Stimulated activated CD4-positive, alpha-beta T cell treated with anti-CD3 and anti-CD28 coated beads, Interleukin-2, amount 100 ng/mL, for 24 hours (primary cell): ENCODE results near the gene HOXA1.

Experiments used
- DNase-seq, 2 donors: peaks; one replicate each; pipeline ENCODE4 v3.0.0-alpha.2; 2020

HOXA1 gene

DNA sequence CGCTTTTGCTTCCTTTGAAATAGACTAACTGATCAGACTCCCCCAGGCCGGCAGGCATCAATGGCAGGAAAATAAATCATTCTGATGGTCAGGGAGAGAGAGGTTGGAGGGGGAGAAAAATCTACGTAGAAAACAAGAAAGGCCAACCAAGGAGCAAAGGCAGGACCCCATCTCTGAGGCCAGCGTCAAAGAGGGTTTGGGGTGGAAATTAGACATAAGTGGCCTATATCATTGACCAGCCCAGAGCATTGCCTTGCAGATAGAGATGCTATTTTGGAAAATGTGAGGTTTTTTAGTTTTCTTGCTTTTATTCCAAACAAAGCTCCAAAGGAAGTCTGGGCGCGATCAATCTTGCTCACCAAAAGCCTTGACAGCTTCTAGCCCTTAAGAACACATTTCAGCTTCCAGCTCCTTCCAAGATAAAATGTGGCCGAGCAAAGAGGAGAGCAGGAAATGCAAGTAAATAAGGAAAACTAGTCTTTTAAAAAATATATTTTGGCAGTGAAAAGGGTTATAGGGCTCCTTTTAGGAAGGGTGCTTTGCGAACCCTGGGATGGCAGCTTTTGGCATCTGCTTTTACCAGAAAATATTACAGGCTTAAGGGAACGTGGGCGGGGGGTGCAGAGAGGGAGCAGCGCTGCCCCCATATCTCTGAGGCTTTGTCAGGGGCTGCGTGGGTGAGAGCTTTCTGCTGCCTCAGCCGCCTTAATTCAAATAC, 8.7 kb upstream of the HOXA1 start:
- no peak for DNase-seq

DNA sequence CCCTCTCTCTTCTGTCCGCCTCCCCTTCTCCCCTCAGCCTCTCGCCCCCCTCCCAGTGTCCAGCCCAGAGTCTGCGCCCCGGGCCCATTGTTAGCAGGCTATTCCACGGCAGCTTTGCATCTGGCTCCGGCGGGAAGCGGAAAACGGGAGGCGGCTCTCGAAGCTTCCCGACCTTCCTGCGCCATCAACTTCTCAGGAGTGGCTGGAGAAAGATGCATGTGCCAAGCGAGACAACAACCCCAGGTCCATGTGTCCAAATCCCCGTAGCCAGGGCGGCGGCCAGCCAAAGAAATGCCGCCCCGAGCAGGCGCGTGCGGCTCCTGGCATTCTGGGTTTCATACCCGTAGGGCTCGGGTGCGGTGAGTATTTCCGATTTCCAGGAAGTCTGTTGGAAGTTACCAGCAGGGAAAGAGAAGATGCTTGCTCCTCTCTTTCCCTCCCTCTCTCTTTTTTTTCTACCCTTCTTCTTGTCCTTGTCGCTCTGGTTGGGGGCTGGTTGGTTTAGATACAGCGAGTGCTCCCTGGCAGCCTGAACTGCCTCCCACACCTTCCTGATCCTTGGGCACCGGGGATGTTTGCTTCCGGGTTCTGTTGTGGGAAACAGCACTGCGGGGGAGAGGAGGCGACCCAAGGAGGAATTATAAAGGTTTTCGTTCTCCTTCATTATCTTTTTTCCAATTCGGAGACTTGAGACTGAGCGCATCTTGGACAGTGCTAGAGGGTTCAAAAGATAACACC, 7.9 kb upstream of the HOXA1 start:
- DNase-seq, result no peak

DNA sequence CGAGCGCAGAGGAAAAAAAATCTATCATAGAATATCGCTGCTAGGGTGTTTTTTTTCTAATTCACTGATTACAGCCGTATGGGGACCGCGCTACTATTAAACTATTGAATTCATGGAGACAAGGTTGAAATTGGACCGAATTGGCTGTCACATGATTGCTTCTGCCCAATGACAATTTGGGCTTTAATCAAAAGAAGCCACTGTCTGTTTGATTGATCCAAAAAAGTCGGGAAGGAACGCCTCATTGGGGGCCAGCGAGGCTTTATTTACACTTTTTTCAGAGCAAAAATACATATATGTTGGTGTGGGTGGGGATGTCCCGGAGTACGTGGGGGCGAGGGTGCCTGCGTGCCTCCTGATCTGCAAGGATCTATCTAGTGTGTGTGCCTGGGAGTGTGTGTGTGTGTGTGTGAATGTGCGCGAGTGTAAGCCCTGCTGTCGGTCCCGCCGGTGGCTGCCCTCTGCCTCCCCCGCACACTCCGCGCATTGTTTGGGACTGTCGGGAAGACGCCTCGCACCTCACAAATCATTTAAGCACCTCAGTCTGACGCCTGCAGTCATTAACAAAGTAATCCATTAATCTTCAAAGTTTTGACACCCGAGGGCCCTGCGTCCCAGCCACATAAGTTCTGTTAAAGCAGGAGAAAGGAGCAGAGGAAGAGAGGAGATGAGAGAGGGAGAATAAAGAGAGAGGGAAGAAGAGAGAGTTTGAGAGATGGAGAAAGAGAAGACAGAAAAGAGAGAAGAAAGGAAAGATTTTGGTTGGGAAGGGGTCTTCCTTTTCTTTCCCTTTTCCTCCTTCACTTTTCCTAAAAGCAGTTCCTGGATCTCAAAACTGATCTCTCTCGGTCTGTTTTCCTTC, 7.0 kb upstream of the HOXA1 start, which contains the start of gene HOXA2:
Gene HOXA2 (minus strand): TSS at position 103 of the 862 bp plus-strand sequence. CDS start 183 bp downstream, outside the sequence.
- no peak for DNase-seq

DNA sequence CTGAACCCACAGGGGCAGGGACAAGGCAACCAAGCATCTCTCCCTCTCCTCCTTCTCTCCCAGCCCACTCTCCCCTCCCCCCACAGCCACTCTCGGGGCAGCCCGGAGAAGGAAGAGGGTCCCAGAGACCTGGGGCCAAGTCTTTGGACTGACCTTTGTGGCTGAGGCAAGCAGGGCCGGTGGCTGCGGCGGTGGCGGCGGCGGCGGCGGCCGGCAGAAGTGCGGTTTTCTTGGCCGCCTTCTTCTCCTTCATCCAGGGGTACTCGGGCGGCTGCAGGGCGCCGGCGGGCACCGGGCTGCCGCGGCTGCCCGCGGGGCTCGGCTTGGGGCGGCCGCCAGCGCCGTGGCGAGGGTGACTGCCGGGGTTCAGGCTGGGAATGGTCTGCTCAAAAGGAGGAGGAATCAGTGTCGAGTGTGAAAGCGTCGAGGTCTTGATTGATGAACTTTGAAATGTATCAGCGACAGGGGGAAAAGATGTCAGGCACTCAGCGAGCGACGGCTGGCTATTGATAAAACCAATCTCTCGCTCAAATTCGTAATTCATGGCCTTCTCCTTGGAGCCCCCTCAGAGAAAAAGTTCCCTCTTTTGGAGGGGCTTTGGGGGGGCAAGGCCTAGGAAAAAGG, 6.3 kb upstream of the HOXA1 start:
- no peak for DNase-seq

DNA sequence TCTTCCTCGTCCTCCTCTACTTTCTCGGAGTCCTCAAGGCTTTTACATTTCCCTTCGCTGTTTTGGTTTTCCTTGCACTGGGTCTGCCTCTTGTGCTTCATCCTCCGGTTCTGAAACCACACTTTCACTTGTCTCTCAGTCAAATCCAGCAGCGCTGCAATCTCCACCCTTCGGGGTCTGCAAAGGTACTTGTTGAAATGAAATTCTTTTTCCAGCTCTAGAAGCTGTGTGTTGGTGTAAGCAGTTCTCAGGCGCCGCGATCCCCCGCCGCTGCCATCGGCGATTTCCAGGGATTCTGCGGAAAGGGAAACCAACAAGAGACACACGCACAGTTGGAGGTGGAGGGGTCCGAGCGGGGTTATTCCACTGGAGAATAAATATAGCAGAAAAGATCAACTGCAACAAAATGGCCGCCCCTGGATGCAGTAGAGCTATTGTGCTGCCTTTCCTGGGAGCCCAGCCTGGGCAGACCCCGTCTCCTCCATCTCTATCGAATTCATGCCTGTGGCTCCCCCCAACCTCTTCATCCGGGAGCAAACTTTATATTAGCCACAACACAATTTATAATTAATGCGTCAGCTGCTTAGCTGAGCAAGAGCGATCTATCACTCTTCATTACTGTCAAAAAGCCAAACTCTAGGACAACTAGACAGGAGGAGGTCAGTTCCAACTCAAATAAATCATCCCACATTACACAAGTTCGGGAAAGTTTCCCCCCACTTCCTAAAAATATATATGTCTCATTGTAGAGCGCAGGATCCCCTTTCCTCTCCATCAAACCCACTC, 5.6 kb upstream of the HOXA1 start:
- DNase-seq, result no peak

DNA sequence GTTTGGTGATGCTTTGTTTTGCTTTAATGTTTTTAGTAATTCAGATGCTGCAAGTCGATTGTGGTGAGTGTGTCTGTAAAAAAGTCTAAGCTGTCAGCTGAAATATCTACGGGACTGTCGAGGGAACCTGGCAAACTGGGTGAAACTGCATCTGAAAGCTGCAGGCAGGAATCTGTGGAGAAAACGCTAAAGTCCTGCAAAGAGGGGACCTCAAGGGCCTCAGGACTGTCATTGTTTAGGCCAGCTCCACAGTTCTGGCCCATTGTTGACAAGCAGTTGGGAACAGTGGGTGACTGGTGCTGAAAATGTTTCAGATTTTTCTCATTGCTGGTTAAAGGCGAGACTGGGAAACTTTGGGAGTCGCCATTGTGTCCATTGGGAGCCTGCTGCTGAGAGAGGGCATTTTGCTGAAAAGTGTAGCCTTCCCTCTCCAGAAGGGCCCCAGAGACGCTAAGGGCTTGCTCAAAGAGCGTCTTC, 4.9 kb upstream of the HOXA1 start:
- DNase-seq, result no peak

DNA sequence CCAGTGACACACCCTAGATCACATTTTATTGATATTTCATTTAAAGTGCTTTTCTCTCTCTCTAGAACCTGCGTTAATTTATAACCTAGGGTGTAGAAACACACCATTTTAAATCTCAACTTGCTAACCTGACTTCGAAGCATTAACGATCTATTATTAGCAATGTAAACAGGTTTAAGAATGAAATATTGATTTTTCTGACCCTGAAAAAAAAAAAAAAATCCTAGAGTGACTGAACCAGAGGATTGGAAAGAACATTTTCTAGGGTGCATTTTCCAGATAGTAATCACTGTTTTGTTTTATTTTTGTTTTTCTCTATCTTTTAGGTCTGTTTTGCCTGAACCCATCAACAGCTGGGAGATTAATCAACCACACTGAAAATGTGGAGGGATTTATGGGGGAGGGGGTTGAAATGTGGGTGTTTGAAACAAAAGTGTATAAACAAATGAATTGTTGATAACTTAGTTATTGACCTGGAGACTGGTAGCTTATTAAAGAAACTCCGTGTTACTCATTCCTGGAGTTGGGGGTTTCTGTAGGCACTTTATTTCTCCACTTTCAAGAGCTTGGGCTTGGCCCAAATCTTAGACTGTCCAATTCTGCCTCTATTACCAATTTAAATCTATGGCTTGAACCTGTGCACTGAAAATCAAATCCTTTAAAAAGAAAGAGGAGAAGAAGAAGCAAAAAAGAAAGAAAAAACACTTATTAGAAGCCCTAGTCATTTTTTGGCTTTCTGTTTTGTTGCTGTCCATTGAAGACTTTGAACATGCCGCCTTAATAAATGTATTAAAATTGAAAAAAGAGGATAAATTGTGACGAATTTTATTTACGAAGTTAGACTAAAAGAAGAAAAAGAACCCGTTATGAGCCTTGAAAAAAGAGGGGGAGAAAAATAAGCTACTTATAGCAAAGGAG, 3.9 kb upstream of the HOXA1 start:
- DNase-seq, result no peak

DNA sequence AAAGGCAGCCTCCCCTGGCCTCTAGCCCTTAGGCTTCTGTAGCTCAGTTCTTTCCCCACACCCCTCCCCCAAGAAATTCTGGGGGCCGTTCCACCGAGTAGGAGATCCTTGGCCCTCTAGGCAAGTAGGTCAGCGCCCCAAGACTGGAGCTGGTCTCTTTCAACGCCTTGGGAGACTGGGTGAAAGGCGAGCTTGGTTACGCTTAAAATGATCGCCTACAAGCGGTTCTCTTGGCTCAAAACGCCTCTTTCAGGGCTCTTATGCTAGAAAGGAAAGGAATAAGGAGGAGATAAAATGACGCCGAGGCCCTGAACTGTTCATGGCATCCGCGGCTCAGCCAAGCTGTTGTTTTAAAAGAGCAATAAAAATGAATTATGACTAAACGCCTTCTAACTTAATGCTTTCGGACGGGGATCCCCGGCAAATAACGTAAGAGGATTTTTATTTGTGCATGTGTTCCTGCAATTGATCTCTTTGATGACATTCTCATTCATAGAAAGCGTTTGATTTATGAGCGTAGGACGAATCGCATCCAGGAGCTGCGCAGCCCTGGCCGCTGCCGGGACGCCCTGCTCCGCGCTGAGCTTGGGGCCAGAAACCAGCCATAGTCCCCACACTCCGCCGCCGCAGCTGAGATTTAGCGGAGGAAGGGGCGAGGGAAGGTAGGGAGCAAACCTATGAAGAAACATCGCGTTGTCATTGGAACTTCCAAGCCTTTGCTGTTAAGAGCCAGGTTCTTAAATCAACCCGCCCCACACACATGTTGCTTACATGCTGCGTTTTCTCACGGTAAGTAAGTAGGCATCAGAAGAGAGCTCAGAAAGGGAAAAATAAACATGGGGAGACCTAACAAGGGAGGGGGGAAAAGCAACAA, 3.0 kb upstream of the HOXA1 start:
- DNase-seq, result no peak

DNA sequence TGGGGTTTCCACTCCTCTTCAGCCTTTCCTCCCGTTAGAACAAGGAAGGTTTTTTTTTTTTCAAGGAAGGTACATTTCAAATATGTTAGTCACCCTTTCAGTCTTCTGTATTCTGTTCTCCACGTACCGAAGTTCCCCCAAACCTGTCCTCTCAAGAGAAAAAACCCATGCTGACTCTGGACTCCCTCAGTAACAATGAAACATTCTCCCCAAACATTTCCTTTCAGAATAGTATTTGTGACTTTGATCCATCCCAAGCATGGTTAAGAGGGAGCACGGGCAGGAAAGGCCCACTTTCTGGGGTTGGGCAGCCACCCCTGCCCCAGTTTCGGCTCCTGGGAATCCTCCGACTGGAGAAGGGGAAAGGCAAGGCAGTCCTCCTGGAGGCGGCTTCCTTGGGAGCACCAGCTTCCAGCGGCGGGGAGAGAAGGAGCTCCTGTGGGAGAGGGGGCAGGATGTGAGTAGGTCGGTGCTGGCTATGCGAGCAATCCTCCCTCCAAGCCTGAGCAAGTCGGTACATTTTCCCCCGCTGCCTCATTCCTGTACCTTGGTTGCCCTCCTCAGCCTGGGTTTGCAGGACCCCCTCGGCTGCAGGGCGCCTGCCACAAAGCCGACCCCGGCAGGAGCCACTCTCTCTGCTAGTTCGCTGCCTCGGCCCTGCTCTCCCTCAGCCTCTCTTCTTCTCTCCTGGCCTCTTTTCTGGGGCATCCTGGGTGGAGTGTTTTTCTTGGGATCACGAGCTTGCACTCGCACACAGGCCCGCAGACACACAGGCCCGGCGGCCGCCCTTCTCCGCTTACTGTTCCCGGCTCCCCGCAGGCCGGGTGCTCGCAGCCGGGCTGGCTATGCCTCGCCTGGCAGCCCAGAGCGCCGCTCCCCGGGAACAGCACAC, 2.1 kb upstream of the HOXA1 start:
- no peak for DNase-seq

DNA sequence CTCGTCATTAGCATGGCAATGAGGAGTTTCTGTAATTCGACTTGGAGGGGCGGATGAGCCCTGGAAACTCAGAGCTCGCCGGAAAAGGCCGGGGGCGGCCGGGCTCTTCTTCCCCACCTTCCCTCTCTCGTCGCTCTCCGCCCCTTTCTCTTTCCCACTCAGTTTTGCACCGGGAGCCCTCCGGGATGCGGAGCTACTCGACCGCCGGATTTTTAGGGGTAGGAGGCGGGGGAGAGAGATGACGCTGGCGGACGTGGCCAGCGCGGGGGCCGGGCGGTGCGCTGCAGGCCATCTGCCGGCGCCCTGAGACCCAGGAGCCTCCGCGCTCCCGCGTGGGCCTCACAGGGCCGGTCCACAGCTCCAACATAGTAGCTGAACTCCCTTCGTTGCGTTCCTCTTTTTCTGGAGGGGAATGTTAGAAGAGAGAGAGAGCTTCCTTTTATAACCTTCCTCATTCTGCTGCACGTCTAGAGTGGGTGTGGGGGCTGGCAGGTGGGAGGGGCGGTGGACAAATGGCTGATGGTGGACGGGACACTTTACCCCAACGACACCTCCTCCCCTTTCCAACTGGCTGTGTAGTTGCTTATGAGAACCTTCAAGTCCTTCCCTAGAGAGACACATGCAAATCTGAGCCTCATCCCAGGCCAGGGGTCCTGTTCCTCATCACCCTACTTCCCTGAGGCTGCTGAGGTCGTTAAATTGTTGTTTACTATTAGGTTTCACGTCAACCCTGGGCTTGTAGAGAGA, 1.1 kb upstream of the HOXA1 start:
- DNase-seq, result no peak

DNA sequence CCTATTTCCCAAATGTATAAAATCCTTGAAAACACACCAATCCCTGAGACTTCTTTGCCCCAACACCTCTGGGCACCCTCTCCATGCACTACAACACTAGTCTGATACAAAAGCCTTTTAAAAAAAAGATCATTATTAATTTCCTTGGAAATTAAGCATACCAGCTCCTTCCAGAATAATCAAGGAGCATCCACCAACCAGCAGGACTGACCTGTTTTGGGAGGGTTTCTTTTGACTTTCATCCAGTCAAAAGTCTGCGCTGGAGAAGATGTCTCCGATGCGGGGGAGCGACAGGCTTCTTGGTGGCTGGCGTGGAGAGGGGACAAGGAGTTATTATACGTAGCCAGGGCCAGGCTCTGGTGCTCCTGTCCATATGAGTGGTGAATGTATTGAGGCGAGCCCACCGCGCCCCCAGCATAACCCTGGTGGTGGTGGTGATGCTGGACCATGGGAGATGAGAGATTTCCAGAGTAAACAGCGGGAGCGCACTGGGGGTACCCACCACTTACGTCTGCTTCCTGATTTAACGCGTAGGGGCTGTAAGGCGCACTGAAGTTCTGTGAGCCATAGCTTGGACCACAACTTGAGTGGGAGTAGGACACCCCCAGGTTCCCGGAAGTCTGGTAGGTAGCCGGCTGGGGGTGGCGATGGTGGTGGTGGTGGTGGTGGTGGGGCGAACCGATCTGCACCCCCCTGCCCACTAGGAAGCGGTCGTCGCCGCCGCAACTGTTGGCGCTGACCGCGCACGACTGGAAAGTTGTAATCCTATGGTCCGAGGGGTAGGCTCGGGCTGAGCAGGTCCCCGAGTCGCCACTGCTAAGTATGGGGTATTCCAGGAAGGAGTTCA, 527 bp downstream of the HOXA1 start:
- no peak for DNase-seq

DNA sequence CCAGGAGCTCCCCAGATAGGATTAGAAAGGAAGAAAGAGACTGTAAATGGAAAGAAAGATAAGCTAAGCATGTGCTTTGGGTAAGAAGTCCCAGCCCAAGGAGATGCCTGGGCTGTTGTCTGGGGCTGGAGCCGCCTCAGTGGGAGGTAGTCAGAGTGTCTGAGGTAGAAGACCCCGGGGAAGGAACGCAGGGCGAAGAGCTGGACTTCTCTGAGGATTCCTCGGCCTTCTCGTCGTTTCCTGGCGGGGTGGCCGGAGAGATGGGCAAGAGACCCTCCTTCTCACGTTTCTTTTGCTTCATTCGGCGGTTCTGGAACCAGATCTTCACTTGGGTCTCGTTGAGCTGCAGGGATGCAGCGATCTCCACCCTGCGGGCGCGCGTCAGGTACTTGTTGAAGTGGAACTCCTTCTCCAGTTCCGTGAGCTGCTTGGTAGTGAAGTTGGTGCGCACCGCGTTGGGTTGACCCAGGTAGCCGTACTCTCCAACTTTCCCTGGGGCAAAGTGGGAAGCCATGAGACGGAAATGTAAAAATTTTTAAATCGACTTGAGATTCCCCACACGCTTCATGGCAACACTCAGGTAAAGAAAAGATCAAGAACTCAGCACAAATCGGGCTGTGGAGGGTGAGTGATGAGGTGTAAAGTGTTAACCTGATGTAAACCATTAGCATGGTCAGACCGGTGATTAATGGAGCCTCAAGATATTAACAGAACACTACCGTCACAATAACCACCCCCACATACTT, 1.3 kb downstream of the HOXA1 start:
- DNase-seq, result no peak

DNA sequence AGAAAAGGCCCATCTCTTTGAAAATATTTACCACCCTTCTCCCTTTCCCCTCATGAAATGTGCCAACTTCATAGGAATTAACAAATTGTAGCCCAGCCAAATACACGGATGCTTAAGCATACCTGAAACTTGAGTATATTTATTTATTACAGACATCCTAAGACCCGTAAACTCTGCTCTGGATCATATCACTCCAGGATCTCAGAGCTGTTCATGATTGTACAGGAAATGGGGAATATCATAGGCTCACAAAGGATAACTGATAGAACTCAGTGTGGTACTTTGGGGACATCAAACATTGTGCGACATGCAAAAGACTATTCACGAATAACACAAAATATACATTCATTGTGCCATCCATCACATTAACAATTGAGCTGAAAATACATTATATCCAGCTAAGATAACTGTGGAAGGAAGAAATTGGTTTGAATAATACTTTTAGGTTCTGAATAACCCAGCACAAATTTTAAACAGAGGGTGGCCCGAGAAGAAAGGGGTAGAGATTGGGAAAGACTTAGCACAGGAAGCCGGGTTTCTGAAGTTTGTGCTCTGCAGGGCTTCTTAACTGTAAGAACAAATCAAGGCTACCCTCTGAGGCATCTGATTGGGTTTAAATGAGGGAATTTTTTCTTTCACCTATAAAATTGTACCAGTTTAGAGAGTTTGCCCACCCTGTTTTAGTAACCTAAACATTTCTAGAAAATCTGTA, 2.5 kb downstream of the HOXA1 start:
- DNase-seq, result no peak

DNA sequence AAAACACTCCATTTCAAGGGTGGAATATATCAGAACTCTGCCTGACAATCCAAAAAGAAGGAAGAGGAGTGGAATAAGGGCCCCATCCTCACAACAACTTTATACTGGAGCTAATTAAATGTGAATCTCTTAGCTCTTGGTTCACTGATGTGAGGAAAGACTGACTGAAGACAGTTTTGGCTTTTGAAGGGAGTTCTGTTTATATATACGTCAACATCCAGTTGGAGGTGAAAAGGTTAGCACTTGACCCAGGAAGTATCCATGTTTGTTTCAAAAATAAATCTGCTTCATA, 3.0 kb downstream of the HOXA1 start:
- no peak for DNase-seq

DNA sequence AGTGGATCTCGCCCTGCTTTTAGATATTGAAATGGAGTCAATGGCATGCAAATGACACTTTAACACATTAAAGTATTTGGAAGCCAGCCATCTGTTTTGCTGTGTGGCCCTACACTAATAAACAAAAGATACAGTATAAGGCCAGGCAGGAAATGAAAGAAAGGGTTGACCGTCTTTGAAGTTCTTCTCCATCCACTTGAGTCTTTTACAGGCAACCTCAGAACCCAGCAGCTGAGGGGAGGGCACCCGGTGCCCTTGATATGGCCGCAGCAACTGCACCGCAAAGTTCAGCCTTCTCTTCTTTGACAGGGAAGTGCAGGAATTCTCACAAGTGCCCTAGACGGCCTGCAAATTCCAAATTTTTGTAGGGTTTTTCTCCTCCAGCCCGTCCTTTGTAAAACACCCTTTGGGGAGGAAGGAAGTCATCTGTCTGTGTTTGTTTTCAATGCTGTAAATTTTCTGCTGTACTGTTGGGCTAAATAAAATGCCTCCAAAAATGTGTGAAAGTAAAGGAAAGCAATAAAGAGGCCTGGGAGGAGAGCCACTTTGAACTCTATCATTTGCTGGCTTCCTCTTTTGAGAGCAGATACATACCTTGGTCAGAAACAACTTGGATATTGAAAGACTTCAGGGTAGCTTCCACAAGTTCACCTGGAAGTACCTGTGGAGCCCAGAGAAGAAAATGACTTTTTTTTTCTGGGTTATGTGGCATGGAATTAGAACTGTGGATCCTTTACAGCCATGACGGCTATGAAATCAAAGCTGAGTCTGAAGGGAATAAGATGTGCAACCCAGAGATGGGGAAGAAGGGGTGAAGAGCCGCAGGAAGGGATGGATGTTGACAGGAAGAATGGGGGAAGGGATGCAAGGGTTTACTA, 3.6 kb downstream of the HOXA1 start:
- DNase-seq, result no peak
